K562 (cell line): Measurements from ENCODE around the gene EZH2. TPM values are rescaled to one million over a fixed set of nuclear protein-coding genes. Genes with fewer than 3 reads are reported as not detected.

ENCODE experiments used
- ADNP ChIP-seq: fragments of 200-800 bp; sonication (Bioruptor generic); IDR thresholded peaks from 2 replicates; pipeline ENCODE4 v1.6.1; 2016; ENCODE audit warnings: missing genetic modification characterization, missing compliant biosample characterization
- ATF7 ChIP-seq: fragments of 450-650 bp; IDR thresholded peaks from 2 replicates; pipeline ENCODE4 v1.7.1; 2014; ENCODE audit warnings: mild to moderate bottlenecking, moderate library complexity
- BCOR ChIP-seq: fragments of 450-650 bp; IDR thresholded peaks from 2 replicates; pipeline ENCODE4 v1.6.1; 2016
- CSDE1 ChIP-seq, 2 experiments: fragments of 450-650 bp; IDR thresholded peaks; 2 replicates each; pipeline ENCODE4 v1.6.1; 2016; ENCODE audit warnings: mild to moderate bottlenecking in 1 of 2
- CXXC5 ChIP-seq: fragments of 250-450 bp; sonication (Bioruptor Pico); IDR thresholded peaks from 2 replicates; pipeline ENCODE4 v1.8.0; 2022; ENCODE audit warnings: inconsistent platforms, mild to moderate bottlenecking, moderate library complexity
- DIDO1 ChIP-seq: fragments of 450-650 bp; IDR thresholded peaks from 2 replicates; pipeline ENCODE4 v1.6.1; 2016; ENCODE audit warnings: low read depth, missing biosample characterization, missing genetic modification characterization
- ELF2 ChIP-seq: fragments of 250-450 bp; sonication (Bioruptor Pico); IDR thresholded peaks from 2 replicates; pipeline ENCODE4 v1.5.0; 2021; ENCODE audit warnings: mild to moderate bottlenecking
- ETV5 ChIP-seq: sonication (generic); formaldehyde crosslinking; IDR thresholded peaks from 2 replicates; pipeline ENCODE4 v1.4.0; 2020; ENCODE audit warnings: low read depth, mild to moderate bottlenecking, missing genetic modification reagents
- ID3 ChIP-seq, 2 experiments: fragments of 250-450 bp in 1 of 2; fragments of 450-650 bp in 1 of 2; sonication (Bioruptor Pico) in 1 of 2; IDR thresholded peaks; 2 replicates each; pipeline versions ENCODE4 v1.6.1 to v1.8.0; 2016 to 2021; ENCODE audit warnings: mild to moderate bottlenecking in 2 of 2, moderate library complexity in 2 of 2, missing compliant biosample characterization in 1 of 2, missing genetic modification characterization in 1 of 2
- NELFE ChIP-seq: IDR thresholded peaks from 2 replicates; pipeline ENCODE4 v1.6.1; 2011; ENCODE audit warnings: mild to moderate bottlenecking; ENCODE audit not compliant: insufficient read depth, insufficient read length
- RFX5 ChIP-seq: IDR thresholded peaks from 2 replicates; pipeline ENCODE4 v1.6.1; 2011; ENCODE audit warnings: low read depth, mild to moderate bottlenecking, improper control_type of control experiment, low read length
- SMARCA4 ChIP-seq: fragments of 450-650 bp; IDR thresholded peaks from 2 replicates; pipeline ENCODE4 v1.6.1; 2016
- TAF15 ChIP-seq: fragments of 200-400 bp; formaldehyde crosslinking; IDR thresholded peaks from 2 replicates; pipeline ENCODE4 v1.6.1; 2017; ENCODE audit warnings: mild to moderate bottlenecking, low read depth, low read length, moderate library complexity
- TFAP4 ChIP-seq: sonication (generic); formaldehyde crosslinking; IDR thresholded peaks from 2 replicates; pipeline ENCODE4 v1.8.0; 2022; ENCODE audit warnings: missing genetic modification reagents, mild to moderate bottlenecking, moderate library complexity, borderline replicate concordance
- USF1 ChIP-seq: sonication (generic); formaldehyde crosslinking; IDR thresholded peaks from 2 replicates; pipeline ENCODE4 v1.9.0; 2022; ENCODE audit warnings: mild to moderate bottlenecking, missing genetic modification reagents
- ZFP91 ChIP-seq: sonication (generic); formaldehyde crosslinking; IDR thresholded peaks from 2 replicates; pipeline ENCODE4 v1.8.0; 2022; ENCODE audit warnings: mild to moderate bottlenecking, missing genetic modification reagents
- ZNF175 ChIP-seq: fragments of 200-800 bp; sonication (Bioruptor generic); IDR thresholded peaks from 2 replicates; pipeline ENCODE4 v1.6.1; 2016; ENCODE audit warnings: low read depth, mild to moderate bottlenecking, missing genetic modification characterization, missing compliant biosample characterization
- ZNF239 ChIP-seq: fragments of 250-450 bp; sonication (Bioruptor Pico); IDR thresholded peaks from 2 replicates; pipeline ENCODE4 v1.4.0; 2020; ENCODE audit warnings: mild to moderate bottlenecking
- ZNF311 ChIP-seq: fragments of 250-450 bp; sonication (Bioruptor Pico); IDR thresholded peaks from 2 replicates; pipeline ENCODE4 v1.4.0; 2020; ENCODE audit warnings: mild to moderate bottlenecking, moderate library complexity
- ZNF395 ChIP-seq: fragments of 200-800 bp; sonication (Bioruptor generic); IDR thresholded peaks from 2 replicates; pipeline ENCODE4 v1.6.1; 2017; ENCODE audit warnings: missing genetic modification characterization, missing compliant biosample characterization
- polyA plus RNA-seq, 8 experiments: library from polyadenylated mRNA; depleted of rRNA in 4 of 8; stranded (reverse) in 5 of 8; unstranded in 3 of 8; fragments of >200 nt; fragmentation: Nextera tagmentation in 2 of 8; fragmentation: Illumina TruSeq in 1 of 8; extraction: Ambion mirVana in 2 of 8; extraction: Trizol in 1 of 8; gene quantifications; 2 replicates each; pipeline versions ENCODE4 v1.2.1 to v1.2.3, GENCODE V29; 2011 to 2014; ENCODE audit warnings: inconsistent platforms in 1 of 8, missing spikeins in 1 of 8
- total RNA-seq, 7 experiments: library from RNA; depleted of rRNA in 6 of 7; stranded (reverse); fragments of >200 nt in 6 of 7; fragmentation: Illumina TruSeq in 2 of 7; extraction: Trizol in 2 of 7; gene quantifications; 2 replicates each; pipeline versions ENCODE4 v1.2.1 to v1.2.3, GENCODE V29; 2011 to 2021; ENCODE audit warnings: low replicate concordance in 1 of 7

EZH2 gene
- total and polyA plus RNA-seq, 9 of the 15 experiments (the other 6 are each of a cell fraction or from before 2014, with no cell fraction given): 48.7 to 175 (median 98.6) TPM

GRCh38 chr7:148847815-148848734, 36.0 kb downstream of the EZH2 start (continued):
- no peak for TF ChIP-seq ZFP91 (CRISPR knock-in tag)
- TF ChIP-seq CXXC5 (CRISPR knock-in tag): peak; percentile 70
- TF ChIP-seq ETV5: no peak
- TF ChIP-seq DIDO1 (tag): no peak
- no peak; the same call in 1 of the 2 replicates for TF ChIP-seq ZNF239
- no peak for TF ChIP-seq RFX5
- TF ChIP-seq ID3 (CRISPR knock-in tag; IDR thresholded peaks at IDR 0.05): no peak
- TF ChIP-seq ID3 (tag; IDR thresholded peaks at IDR 0.05): no peak
- TF ChIP-seq USF1 (CRISPR knock-in tag): no peak
- no peak for TF ChIP-seq ATF7
- no peak for TF ChIP-seq NELFE
- no peak for TF ChIP-seq TAF15
- no peak for TF ChIP-seq ADNP (tag)
- no peak for TF ChIP-seq TFAP4 (CRISPR knock-in tag)
- TF ChIP-seq ZNF175: 0 out of 2 replicates have a peak, but pooled peaks have one; percentile 33
- no peak for TF ChIP-seq ELF2
- peak; percentile 59; the same call in 1 of the 2 replicates for TF ChIP-seq ZNF395 (CRISPR knock-in tag)
- peak; percentile 62; the same call in 1 of the 2 replicates for TF ChIP-seq BCOR
- TF ChIP-seq SMARCA4: peak; percentile 94
- TF ChIP-seq CSDE1 (IDR thresholded peaks at IDR 0.05): no peak
- TF ChIP-seq ZNF311 (CRISPR knock-in tag): no peak
